ENCODE results near the gene MEF2A.

The MEF2A gene

GRCh38 chr15:99703603-99704443 lies 138.0 kb downstream of the MEF2A start:
- H3K9ac ChIP-seq (ENCODE audit: low read length), result no peak overlapping the region
- no peaks in the 10 kb centered on the region for H3K9me2 ChIP-seq (ENCODE audit: low read depth, low read length)
- H3K9me3 ChIP-seq (ENCODE audit: low read length), result no peaks in the 10 kb centered on the region
- no peaks in the 10 kb centered on the region for H3K27me3 ChIP-seq (ENCODE audit: insufficient read depth, low read length)
- H3K4me3 ChIP-seq (ENCODE audit: low read depth, low read length, poor library complexity, severe bottlenecking), result no peak overlapping the region
- peak overlapping the region; percentile 2; the same call in 1 of the 2 replicates for H3K4me2 ChIP-seq (ENCODE audit: low read length)
- peaks cover 5% of the 10 kb centered on the region; the same call in 1 of the 2 replicates for H3K36me3 ChIP-seq (ENCODE audit: insufficient read depth, low read length)
- H4K20me1 ChIP-seq (ENCODE audit: insufficient read depth, low read length), result no peaks in the 10 kb centered on the region
- no peaks in the 10 kb centered on the region for H3K79me2 ChIP-seq (ENCODE audit: insufficient read depth, low read length)
- no peaks in the 10 kb centered on the region for H3F3A ChIP-seq (ENCODE audit: insufficient read depth, low read length)
- TF ChIP-seq EZH2 (IDR thresholded peaks at IDR 0.05; ENCODE audit: borderline replicate concordance, low read length), result no peak
- peak; percentile 43; the same call in 1 of the 2 replicates for TF ChIP-seq CTCF (IDR thresholded peaks at IDR 0.05; ENCODE audit: low read length)
- H3K27ac ChIP-seq (ENCODE audit: low read depth, low read length, poor library complexity, severe bottlenecking), result peak overlapping the region; percentile 47
- H2AFZ ChIP-seq (ENCODE audit: low read length), result no peak overlapping the region
- H3K4me1 ChIP-seq (ENCODE audit: insufficient read depth, low read length, severe bottlenecking), result peaks cover 33% of the 10 kb centered on the region

- no peaks in the 10 kb centered on the region for H3K27me3 ChIP-seq (ENCODE audit: insufficient read depth, low read length)
- H3K9me3 ChIP-seq (ENCODE audit: low read length), result no peaks in the 10 kb centered on the region
- no peak overlapping the region for H3K4me3 ChIP-seq (ENCODE audit: low read depth, low read length, poor library complexity, severe bottlenecking)
- H4K20me1 ChIP-seq (ENCODE audit: insufficient read depth, low read length), result no peaks in the 10 kb centered on the region
- H3K36me3 ChIP-seq (ENCODE audit: insufficient read depth, low read length), result peaks cover 9% of the 10 kb centered on the region; the same call in 1 of the 2 replicates
- H3K4me1 ChIP-seq (ENCODE audit: insufficient read depth, low read length, severe bottlenecking), result peaks cover 33% of the 10 kb centered on the region
- no peak overlapping the region for H3K27ac ChIP-seq (ENCODE audit: low read depth, low read length, poor library complexity, severe bottlenecking)
- H3K9ac ChIP-seq (ENCODE audit: low read length), result no peak overlapping the region
- no peaks in the 10 kb centered on the region for H3K79me2 ChIP-seq (ENCODE audit: insufficient read depth, low read length)
- no peak overlapping the region for H3K4me2 ChIP-seq (ENCODE audit: low read length)
- no peaks in the 10 kb centered on the region for H3K9me2 ChIP-seq (ENCODE audit: low read depth, low read length)
- no peaks in the 10 kb centered on the region for H3F3A ChIP-seq (ENCODE audit: insufficient read depth, low read length)
- TF ChIP-seq EZH2 (IDR thresholded peaks at IDR 0.05; ENCODE audit: borderline replicate concordance, low read length) (no peak), CTCF (IDR thresholded peaks at IDR 0.05; ENCODE audit: low read length) (peak; percentile 79)
- H2AFZ ChIP-seq (ENCODE audit: low read length), result no peak overlapping the region
These were observed 138.7 kb downstream of the MEF2A start for GRCh38 chr15:99704444-99704838.

GRCh38 chr15:99706557-99707303 lies 140.9 kb downstream of the MEF2A start:
- peaks cover 30% of the 10 kb centered on the region for H3K36me3 ChIP-seq (ENCODE audit: insufficient read depth, low read length)
- peak overlapping the region; percentile 42 for H3K27ac ChIP-seq (ENCODE audit: low read depth, low read length, poor library complexity, severe bottlenecking)
- H3K27me3 ChIP-seq (ENCODE audit: insufficient read depth, low read length), result no peaks in the 10 kb centered on the region
- no peaks in the 10 kb centered on the region for H4K20me1 ChIP-seq (ENCODE audit: insufficient read depth, low read length)
- H3K9me2 ChIP-seq (ENCODE audit: low read depth, low read length), result no peaks in the 10 kb centered on the region
- H3K4me3 ChIP-seq (ENCODE audit: low read depth, low read length, poor library complexity, severe bottlenecking), result no peak overlapping the region
- peak overlapping the region; percentile 17; the same call in 1 of the 2 replicates for H3K4me2 ChIP-seq (ENCODE audit: low read length)
- H3K9ac ChIP-seq (ENCODE audit: low read length), result no peak overlapping the region
- H2AFZ ChIP-seq (ENCODE audit: low read length), result no peak overlapping the region
- H3F3A ChIP-seq (ENCODE audit: insufficient read depth, low read length), result no peaks in the 10 kb centered on the region
- TF ChIP-seq CTCF (IDR thresholded peaks at IDR 0.05; ENCODE audit: low read length), result no peak
- TF ChIP-seq EZH2 (IDR thresholded peaks at IDR 0.05; ENCODE audit: borderline replicate concordance, low read length), result no peak
- H3K4me1 ChIP-seq (ENCODE audit: insufficient read depth, low read length, severe bottlenecking), result peaks cover 33% of the 10 kb centered on the region
- no peaks in the 10 kb centered on the region for H3K79me2 ChIP-seq (ENCODE audit: insufficient read depth, low read length)
- H3K9me3 ChIP-seq (ENCODE audit: low read length), result no peaks in the 10 kb centered on the region

Measured in OCI-LY1 (cell line).